GM12878 (cell line): ENCODE data around the gene GMDS.

Experiments
- CTCF ChIP-seq, 3 experiments: IDR thresholded peaks in 2 of 3; conservative IDR thresholded peaks in 1 of 3; 2 replicates each; pipeline ENCODE4 v1.5.1; 2011; ENCODE audit warnings: low read depth in 3 of 3, low read length in 3 of 3, mild to moderate bottlenecking in 3 of 3, control low read depth in 2 of 3, moderate library complexity in 2 of 3, inconsistent platforms in 1 of 3, mixed read lengths in 1 of 3; ENCODE audit not compliant: control insufficient read depth in 2 of 3, insufficient read depth in 1 of 3; ENCODE audit errors: extremely low read depth in 1 of 3
- MEF2A ChIP-seq: IDR thresholded peaks from 2 replicates; pipeline ENCODE4 v1.6.1; 2011; ENCODE audit warnings: low read depth, mild to moderate bottlenecking, low read length, moderate library complexity; ENCODE audit not compliant: insufficient read depth
- SPI1 ChIP-seq: IDR thresholded peaks from 2 replicates; pipeline ENCODE4 v1.6.1; 2011; ENCODE audit warnings: low read depth, mild to moderate bottlenecking, low read length, moderate library complexity, borderline replicate concordance; ENCODE audit not compliant: insufficient read depth
- SUZ12 ChIP-seq: fragments of 200-600 bp; sonication (generic); IDR thresholded peaks from one replicate; pipeline ENCODE4 v1.6.1; 2018; ENCODE audit warnings: antibody characterized with exemption, mild to moderate bottlenecking; ENCODE audit not compliant: unreplicated experiment
- TF ChIP-seq, protein P1 (sequence below): fragments of 450-650 bp; IDR thresholded peaks from 2 replicates; pipeline ENCODE4 v1.6.1; 2017; ENCODE audit warnings: mild to moderate bottlenecking, low read depth, inconsistent platforms; ENCODE audit not compliant: poor library complexity, severe bottlenecking

GRCh38 chr6:1837826-1838225 lies 407.6 kb downstream of the GMDS start:
- TF ChIP-seq MEF2A (no peak), SPI1 (no peak), CTCF (IDR thresholded peaks at IDR 0.05 in 2 of 3, conservative IDR thresholded peaks at IDR 0.05 in 1 of 3; ENCODE audit: control insufficient read depth in 2 of 3, extremely low read depth in 1 of 3, insufficient read depth in 1 of 3, low read depth in 3 of 3, low read length in 3 of 3) (no peak), SUZ12 (no peak)
- TF ChIP-seq, protein P1, sequence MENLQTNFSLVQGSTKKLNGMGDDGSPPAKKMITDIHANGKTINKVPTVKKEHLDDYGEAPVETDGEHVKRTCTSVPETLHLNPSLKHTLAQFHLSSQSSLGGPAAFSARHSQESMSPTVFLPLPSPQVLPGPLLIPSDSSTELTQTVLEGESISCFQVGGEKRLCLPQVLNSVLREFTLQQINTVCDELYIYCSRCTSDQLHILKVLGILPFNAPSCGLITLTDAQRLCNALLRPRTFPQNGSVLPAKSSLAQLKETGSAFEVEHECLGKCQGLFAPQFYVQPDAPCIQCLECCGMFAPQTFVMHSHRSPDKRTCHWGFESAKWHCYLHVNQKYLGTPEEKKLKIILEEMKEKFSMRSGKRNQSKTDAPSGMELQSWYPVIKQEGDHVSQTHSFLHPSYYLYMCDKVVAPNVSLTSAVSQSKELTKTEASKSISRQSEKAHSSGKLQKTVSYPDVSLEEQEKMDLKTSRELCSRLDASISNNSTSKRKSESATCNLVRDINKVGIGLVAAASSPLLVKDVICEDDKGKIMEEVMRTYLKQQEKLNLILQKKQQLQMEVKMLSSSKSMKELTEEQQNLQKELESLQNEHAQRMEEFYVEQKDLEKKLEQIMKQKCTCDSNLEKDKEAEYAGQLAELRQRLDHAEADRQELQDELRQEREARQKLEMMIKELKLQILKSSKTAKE, result no peak
